Stimulated activated CD4-positive, alpha-beta T cell treated with anti-CD3 and anti-CD28 coated beads, Interleukin-1b, Interleukin-23, amount 100 ng/mL, for 24 hours (primary cell): ENCODE measurements around the gene VTI1B.
"Not testable (repeated sequence)": the region's sequence is repeated elsewhere in the genome, so short reads cannot be mapped to it uniquely, and the experiment has no call there.

Experiments used
- DNase-seq, 4 experiments: peaks; one replicate each; pipeline ENCODE4 v3.0.0-alpha.2; 2020; ENCODE audit warnings: low read depth in 4 of 4, low spot score in 1 of 4

The VTI1B gene

DNA sequence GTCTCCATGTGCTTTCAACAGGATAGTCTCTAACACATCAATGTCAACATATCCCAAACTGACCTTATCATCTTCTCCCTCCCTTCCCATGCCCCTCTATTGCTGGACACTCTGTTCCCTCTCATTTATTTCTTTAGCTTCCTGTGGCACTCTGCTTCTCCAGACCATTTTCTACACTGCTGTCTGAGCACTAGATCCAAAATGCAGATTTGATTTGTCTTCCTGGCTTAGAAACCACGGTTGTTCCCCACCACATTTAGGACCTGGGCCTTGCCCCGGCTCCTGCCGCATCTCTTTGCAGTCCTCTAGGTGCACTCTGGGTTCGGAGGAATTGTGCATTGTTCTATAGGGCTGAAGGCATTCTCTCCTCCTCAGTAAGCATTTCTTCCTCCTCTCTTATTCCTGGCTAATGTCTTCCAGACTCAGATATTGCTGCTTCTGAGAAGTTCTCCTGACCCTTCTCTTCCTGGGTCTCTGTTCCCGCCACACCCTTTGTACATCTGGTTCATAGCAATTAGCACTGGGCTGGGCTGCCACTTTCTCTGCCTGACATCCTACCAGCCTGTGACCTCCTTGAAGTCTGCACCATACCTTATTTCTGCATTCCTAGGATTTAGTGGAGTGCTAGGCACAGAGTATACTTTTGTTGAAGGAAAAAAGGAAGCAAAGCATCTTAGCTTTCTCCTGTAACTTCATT, 40.8 kb downstream of the VTI1B start:
- DNase-seq: no peak

DNA sequence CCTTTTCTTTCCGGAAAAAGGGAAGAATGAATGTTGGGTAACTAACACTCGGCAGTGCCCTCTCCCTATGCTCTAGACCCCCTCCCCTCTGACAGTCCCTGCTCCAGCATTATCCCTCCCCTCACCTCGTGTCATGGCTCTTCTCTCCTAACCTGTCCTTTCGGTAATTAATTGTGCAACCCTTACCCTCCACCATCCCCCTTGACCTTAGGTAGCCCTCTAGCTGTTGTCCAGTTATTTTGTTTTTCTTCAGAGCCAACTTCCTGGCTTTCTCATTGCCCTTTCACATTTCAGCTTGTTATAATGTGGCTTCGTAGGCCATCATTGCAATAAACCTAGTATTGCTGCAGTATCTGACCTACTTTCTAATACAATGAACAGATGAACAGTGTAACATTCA, 43.5 kb downstream of the VTI1B start:
- no peak for DNase-seq

DNA sequence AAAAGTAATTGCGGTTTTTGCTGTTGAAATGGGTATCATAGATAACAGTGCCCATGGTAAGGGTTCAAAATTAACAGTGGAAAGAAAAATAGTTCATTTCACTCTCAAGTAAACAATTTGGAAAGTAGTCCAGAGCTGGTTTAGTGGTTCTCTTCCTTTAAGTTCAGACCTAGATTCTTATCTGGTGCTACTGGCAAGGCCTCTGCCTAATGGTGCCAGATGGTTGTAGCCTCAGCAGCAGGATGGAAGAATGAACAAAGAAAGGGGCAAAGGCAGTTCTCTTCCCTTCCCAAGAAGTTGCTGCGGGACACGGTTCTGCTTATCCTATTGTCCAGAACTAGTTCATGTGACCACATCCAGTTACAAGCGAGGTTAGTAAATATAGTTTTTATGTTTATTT, 44.2 kb downstream of the VTI1B start:
- DNase-seq: no peak

DNA sequence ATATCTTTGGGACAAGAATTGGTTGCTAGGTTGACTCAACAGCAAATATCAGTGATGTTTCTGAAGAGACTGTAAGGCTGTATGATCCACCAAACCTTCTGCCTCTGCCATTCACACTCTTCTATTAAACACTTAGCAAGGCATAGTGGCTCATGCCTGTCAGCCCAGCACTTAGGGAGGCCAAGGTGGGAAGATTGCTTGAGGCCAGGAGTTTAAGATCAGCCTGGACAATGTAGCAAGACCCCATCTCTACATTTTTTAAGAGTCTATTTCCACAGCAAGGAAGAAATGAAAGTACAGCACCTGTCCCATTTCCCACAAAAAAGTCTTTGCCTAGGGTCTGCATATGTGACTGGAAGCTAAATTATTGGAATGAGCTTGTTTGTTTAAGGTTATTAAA, 46.9 kb downstream of the VTI1B start:
- DNase-seq: no peak

DNA sequence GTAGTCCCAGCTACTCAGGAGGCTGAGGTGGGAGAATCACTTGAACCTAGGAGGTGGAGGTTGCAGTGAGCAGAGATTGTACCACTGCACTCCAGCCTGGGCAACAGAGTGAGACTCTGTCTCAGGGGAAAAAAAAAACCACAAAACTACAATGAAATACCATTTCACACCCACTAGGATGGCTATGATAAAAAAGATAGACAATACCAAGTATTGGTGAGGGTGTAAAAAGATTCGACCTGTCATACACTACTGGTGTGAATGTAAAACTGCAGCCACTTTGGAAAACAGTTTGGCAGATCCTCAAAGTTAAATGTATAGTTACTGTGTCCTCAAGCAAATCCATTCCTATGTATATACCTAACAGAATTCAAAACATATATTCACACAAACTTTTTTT, 48.3 kb downstream of the VTI1B start:
- DNase-seq: not testable (repeated sequence)

DNA sequence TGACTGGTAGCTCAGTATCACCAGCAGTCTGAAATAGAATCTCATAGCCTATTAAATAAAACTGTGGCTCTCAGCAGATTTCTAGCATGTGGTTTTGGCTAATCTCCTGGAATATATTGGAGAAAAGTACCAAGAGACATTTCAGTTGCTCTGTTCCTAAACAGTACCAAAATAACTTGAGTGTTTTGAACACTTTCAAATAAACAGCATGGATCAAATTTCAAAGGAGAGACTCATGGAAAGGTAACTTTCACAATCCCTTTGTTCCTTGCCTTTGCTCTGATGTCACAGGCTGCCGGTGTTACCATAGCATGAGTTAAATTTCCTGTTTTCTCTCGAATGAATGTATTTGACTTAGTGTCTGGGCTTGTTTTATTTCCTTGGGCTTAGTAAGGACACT, 51.3 kb downstream of the VTI1B start:
- no peak for DNase-seq

DNA sequence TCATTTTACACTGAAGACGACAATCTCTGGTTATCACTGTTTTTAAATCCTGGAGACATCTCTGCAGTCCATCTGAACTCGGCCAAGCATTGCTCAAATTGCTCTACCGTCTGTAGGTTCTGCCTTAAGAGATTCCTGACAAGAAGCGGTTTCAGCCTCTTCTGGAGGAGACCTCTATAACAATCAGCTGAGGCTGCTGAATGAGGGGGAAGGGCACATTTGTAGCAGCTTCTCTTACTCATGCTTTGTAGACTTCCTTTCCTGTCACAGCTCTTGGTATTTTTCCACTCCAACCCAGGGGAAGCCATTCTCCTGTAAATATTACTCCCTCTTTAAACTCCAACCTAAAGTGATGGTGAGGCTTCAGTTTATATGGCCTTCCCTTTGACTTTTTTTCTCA, 51.8 kb downstream of the VTI1B start:
- DNase-seq: no peak

DNA sequence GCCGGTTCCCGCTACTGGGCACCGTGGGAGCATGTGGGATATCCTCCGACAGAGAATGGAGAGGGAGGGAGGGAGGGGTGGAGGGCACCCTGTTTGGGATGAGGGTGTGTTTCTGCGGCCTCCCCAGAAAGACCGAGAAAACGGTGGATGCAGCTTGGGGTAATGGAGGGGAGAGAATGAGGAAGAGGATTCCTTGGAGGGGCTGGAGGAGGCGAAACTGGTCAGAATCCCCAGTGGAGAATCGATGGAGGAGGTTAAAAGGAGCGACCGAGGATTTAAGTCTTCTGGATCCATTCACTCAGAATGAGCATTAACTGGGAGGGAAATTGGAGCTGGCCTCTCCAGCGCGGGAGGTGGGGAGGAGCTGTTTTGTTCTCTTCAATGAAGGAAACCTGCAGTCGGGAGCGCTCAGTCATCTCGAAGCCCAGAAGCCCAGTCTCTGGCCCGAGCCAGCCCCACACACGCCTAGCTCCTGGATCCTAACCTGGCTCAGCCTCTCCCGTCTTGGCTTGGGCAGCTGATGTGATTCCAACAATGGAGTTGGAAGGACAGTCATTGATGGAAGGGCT, 54.1 kb downstream of the VTI1B start:
- DNase-seq: no peak

DNA sequence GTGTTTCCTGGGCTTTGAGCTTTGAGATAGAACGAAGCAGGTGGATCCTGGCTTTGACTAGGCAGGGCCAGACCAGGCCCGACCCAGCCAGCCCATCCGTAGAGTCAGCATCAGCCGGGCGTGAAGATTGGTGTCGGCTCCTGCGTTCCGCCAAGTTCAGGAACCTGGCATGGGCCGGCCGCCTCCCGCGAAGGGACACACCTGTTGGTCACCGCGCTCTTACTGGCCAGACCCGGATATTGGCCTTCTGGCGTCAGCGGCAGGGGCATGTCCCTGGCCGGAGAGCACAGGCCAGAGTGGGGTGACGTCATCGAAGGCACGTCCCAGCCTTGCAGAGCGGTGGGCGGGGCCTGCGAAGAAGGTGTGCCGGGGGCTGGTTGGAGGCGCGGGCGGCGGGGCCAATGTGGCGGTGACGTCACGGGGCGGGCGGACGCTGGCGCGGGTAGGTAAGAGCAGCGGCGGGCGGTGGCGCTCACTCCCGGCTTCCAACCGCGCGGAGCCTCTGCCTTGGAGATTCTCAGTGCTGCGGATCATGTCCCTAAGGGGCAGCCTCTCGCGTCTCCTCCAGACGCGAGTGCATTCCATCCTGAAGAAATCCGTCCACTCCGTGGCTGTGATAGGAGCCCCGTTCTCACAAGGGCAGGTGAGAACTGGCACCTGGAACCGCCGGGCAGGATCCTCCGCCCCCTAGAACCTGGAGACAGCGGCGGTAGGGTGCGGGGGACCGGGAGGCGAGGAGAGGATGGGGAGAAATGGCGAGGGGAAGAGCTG, 54.8 kb downstream of the VTI1B start, which contains the start of gene ARG2:
Gene ARG2 (plus strand): TSS at position 475 of the 771 bp plus-strand sequence. CDS start 58 bp downstream, at position 533.
- DNase-seq: peak; percentile 92 to 97 (median 95)

DNA sequence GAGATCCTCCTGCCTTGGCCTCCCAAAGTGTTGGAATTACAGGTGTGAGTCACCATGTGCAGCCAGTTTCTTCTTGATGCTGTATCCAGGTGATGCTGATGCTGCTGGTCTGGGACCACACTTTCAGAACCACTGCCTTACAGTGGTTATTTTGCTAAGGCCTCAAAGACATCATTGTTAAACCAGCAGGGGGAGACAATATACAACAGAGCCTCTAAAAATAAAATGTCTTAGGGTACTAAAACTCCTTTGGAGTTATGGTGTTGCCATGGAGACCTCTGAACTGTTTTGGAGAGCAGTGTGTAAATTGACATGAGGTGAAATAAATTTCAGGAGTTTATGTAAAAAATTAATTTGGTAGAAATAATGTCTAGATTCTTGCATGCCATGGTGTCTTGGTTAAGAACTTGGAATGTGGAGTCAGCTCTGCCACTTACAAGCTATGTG, 55.8 kb downstream of the VTI1B start:
- no peak for DNase-seq

DNA sequence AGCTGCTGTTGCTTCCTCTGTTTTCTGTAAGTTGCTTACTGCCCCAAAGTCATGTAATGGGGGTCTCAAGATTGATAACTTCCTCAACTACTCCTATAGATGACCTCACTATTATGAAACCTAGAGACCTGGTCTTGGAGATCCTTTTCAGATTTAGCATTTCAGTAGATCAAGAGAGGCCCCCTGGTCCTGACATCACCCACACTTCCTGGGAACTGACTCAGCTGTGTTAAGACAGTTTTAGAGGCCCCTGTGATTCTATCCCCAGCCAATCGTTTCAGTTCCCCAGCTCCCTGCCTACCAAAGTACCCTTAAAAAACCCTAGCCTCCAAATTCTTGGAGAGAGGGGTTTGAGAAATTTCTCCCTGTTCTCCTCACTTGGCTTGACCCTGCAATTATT, 63.9 kb downstream of the VTI1B start:
- no peak for DNase-seq

DNA sequence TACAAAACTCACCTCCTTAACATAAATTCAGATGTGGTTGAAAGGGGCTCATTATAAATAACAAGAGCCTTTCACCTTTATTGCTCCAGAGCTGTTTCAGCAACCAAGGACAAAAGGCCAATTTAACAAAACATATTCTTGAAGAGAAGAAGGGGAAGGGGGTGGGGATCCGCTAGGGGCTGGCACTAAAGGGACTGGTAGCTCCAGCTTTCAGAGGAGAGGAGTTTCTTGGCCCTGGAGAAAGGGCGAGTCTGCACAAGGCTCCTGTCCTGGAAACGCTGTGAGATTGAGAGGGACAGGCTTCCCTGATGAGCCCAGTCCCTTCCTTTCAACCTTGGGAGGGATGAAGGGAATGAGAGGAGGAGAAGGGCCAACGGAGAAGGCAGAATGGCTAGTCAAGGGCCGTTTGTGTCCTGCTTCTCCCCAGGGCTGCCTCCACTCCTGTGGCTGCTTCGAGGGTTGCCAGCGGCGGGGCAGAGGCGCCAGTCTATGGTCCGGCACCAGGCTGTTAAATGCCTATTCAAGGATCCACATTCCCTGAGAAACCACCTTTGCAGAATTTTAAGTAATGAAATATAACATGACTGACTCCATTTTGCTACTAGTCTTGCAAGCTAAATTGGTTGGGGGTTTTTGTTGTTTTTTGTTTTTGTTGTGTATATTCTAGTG, 64.7 kb downstream of the VTI1B start:
- DNase-seq: no peak

DNA sequence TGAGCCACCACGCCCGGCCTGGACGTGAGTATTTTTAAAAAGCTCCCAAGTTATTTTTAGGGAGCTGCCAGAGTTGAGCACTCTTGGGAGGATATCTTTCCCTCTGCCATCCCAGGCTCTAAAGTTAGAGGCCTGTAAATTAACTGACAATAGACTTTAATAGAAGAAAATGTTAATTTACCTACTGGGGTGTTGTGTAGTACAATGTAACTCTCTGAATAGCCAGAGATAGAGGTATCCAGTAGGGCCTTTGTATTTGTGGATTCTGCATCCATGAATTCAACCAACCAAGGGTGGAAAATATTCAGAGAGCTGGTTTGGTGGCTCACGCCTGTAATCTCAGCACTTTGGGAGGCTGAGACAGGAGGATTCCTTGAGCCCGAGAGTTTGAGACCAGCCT, 66.8 kb downstream of the VTI1B start:
- no peak for DNase-seq

DNA sequence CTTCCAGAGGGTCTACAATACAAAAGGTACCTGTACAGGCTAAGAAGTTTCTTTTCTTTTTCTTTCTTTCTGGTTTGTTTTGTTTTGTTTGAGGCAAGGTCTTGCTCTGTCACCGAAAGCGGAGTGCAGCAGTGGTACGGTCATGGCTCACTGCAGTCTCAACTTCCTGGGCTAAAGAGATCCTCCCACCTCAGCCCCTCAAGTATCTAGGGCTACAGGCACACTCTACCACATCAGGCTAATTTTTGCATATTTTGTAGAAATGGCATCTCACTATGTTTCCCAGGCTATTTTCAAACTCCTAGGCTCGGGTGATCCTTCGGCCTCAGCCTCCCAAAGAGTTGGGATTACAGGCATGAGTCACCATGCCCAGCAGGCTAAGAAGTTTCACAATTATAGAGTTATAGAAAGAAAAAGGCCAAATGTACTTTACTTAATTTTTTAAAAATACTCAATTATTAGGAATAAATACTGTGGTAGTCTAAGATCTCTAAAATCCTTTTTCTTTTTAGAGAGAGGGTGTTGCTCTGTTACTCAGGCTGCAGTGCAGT, 71.4 kb downstream of the VTI1B start:
- DNase-seq: no peak

DNA sequence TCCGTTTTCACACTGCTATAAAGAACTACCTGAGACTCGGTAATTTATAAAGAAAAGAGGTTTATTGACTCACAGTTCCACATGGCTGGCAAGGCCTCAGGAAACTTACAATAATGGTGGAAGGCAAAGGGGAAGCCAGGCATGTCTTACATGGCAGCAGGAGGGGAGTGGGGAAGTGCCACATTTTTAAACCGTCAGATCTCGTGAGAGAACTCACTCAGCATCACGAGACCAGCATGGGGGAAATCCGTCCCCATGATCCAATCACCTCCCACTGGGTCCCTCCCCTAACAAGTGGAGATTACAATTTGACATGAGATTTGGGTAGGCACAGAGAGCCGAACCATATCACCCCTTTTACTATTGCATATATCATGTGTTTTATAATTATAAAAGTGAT, 72.4 kb downstream of the VTI1B start:
- no peak for DNase-seq

DNA sequence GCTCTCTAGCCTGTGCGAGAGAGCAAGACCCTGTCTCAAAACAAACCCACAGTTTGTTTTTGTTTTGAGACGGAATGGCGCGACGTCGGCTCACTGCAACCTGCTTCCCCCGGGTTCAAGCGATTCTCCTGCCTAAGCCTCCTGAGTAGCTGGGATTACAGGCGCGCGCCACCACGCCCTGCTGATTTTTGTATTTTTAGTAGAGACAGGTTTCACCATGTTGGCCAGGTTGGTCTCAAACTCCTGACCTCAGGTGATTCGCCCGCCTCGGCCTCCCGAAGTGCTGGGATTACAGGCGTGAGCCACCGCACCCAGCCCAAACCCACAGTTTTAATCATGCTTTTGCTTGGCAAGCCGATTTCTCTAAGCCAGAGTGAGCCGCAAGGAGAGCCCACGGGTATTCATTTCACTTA, 73.9 kb downstream of the VTI1B start:
- DNase-seq: not testable (repeated sequence)

DNA sequence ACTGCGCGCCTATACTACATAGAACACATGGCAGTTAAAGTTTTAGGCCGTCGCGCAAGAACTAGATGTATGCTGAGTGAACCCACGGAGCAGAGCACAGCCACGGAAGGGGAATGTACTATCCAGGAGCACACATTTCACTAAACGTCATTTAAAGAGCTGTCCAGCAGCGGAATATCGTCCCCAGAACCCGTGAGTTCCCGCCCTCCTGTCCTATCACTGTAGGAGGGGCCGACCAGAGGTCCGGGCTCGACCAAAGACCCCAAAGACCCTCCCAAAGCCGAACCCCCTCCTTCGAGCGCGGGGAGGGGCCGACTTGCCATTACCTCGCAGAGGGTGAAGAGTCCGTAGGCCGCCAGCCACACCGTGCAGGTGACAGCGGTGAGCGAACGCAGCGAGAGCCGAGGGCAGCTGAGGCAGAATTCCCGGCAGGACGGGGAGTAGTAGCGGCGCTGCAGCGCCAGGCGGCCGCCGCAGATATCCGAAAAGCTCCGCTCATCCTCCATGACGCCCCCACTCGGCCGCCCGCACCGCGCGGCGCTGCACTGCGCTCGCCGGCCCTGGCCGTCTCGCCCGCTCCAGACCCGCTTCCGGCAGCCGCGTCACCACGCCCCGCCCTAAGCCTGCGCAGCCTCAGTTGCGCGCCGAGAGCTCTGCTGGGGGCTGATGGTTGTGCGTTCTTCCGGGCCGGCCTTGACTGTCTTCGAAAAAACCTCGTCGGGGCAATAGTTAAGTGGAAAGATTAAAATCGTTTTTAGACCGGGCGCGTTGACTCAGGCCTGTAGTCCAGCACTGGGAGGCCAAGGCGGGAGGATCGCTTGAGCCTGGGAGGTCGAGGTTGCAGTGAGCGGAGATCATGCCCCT, 74.5 kb downstream of the VTI1B start, which contains the start of gene PIGH:
Gene PIGH (minus strand): TSS at position 571 of the 864 bp plus-strand sequence. CDS start 65 bp downstream, at position 506.
- peak; percentile 77 to 89 (median 89) for DNase-seq
